ENCODE results near the gene ENTPD2. TPM values are rescaled to one million over a fixed set of nuclear protein-coding genes. Genes with fewer than 3 reads are reported as not detected.

The ENTPD2 gene
- polyA plus RNA-seq, 4 donors = 2.8 to 6.0 (median 5.1) TPM

DNA sequence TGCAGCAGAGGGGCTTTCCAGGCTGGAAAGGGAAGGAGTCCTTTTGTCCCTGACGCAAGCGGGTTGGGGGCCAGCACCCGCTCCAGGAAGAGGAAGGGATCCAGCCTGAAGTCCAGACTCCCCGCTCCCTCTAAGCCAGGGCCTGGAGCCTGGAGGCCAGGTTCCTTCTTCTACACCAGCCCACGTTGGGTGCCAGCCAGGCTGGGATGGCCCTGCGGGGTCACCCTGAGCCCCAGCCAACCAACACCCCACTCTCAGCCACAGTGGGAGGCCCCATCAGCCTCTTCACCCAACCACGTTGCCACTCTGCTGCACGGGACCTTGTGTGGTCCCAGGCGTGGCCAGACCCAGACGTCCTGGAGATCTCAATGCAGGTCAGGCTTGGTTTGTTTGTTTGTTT is 21.0 kb downstream of the ENTPD2 start:
- DNase-seq (ENCODE audit: low read depth in 4 of 4, low spot score in 2 of 4) = no peak

DNA sequence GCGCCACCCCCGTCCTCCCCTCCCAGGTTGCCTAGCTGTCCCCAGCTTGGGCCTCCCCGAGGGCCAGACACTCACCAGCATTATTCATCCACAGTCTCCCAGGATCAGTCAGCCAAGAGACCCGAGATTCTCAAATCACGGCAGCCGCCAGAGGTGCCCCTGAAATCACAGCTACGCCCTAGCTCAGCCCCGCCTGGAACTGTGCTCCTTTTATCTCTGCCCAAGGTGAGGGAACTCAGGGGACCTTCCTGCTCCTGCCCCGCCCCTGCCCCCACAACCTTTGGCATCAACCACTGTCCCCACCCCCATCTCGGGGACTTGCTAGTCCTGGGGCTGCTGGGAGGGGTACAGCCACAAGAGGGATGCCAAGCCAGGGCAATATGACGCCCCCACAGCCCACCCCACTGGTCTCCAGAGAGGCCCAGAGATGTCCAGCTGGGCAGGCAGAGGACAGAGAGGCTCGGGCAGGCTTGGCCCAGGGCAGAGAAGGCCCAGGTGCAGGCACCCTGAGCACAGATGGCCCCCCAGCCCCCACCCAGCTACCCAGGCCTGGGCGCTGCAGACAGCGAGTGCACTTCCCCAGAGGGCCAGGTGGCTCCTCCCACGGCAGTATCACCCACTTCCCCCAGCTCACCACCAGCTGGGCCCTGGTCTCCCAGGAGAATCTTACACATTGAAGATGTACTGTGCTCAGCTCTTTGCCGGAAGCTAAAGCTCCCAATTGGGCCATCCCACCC is 21.8 kb downstream of the ENTPD2 start, which contains the start of gene FUT7:
Gene FUT7 (minus strand): TSS at position 185 of the 737 bp plus-strand sequence. CDS start 97 bp downstream, at position 88.
- DNase-seq (ENCODE audit: low read depth in 4 of 4, low spot score in 2 of 4) = no peak

- DNase-seq (ENCODE audit: low read depth in 4 of 4, low spot score in 2 of 4) = no peak
These were observed 23.0 kb downstream of the ENTPD2 start for GRCh38 chr9:137030538-137031527.

DNA sequence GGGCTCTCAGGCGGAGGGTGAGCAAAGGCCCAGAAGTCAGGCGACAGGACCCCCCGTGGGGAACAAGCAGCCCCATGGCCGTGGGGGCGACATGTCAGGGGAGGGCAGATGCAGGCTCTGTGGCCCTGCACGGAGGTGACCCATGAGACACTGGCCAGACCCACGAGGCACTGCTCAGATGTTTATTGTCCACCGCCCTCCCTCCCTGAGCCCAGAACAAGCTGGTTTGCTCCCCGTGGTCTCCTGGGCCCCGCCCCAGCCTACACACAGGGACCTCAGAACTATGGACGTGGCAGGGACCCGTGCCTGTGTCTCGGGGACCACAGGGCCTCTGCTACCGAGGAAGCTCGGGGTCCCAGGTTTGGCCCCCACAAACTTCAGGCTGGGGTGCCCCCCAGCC is 23.9 kb downstream of the ENTPD2 start:
- DNase-seq (ENCODE audit: low read depth in 4 of 4, low spot score in 2 of 4) = no peak

DNA sequence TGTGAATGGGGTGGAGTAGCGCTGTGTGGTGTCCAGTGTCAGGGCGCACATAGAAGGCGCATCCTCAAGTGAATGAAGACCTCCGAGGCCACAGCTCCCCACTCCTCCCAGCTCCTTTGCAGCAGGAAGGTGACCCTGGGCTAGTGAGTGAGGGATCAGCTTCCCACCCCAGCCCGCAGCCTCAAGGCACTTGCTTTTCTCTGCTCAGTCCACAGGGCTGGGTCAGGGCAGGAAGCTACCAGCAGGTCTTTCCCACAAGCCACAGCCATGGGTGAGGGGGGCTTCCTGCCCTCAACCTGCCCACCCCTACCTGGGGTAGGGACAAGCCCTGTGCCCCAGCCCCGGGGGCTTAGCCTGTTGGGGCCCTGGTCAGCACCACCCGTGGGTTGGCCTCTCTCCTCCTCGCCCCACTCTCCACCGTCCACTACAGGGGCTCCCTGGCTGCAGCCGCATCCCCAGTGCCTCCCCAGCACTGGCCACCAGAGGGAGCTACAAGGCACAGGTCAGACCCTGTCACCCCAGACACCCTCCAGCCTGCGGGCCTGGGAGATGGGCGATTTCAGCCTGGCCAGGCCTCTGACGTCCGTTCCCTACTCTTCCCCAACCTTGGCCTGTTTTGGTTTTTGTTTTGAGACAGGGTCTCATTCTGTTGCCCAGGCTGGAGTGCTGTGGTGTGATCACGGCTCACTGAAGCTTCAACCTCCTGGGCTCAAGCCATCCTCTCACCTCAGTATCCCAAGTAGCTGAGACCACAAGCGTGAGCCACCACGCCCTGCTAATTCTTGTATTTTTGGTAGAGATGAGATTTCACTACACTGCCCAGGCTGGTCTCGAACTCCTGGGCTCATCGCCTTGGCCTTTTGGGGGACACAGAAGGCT is 24.6 kb downstream of the ENTPD2 start:
- no peak for DNase-seq (ENCODE audit: low read depth in 4 of 4, low spot score in 2 of 4)

GRCh38 chr9:137028263-137029057 is 25.4 kb downstream of the ENTPD2 start:
- no peak for DNase-seq (ENCODE audit: low read depth in 4 of 4, low spot score in 2 of 4)

DNA sequence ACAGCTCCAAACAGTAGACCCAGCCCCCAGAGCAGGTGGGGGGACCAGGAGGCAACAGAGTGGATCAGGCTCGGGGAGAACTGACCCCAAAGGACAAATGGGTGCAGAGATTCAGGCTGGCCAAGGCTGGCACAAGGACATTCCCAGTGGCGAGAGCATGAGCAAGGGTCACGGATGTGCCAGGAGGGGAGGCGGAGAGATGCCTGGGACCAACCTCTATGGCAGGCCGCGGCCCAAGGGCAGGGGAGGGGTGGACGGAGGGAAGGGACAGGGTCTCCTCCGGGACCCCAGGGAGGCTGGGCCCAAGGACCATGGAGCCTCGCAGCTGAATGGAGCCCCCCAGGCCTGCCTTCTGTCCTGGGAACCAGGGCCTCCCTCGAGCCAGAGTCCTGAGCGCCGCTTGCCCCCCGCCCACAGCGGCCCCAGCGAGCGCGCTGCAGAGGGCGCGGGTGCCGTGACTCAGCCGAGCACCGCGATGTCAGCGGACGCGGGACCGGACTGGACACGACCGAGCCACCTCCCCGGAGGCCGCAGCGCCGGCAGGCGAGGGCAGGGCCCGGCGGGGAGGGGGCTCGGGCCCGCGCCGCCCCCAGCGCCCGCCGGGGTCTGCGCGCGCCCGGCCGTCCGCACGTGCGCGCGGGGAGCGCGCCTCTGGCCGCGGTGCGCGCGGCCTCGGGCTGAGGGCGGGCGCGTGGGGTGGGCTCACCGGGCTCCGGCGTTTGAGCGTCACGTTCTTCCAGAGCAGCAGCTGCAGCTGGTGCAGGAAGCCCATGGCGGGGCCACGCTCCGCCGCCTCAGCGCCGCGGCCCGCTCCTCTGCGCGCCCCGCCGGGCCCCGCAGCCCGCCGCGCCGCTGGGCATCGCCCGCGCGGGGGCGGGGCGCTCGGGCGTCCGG is 26.2 kb downstream of the ENTPD2 start, which contains the start of gene ABCA2:
Gene ABCA2 (minus strand): TSS at position 869 of the 894 bp plus-strand sequence. CDS start 97 bp downstream, at position 772.
- no peak for DNase-seq (ENCODE audit: low read depth in 4 of 4, low spot score in 2 of 4)

GRCh38 chr9:137026828-137027227 is 27.0 kb downstream of the ENTPD2 start:
- no peak for DNase-seq (ENCODE audit: low read depth in 4 of 4, low spot score in 2 of 4)

GRCh38 chr9:137026384-137026783 is 27.5 kb downstream of the ENTPD2 start:
- DNase-seq (ENCODE audit: low read depth in 4 of 4, low spot score in 2 of 4) = no peak

DNA sequence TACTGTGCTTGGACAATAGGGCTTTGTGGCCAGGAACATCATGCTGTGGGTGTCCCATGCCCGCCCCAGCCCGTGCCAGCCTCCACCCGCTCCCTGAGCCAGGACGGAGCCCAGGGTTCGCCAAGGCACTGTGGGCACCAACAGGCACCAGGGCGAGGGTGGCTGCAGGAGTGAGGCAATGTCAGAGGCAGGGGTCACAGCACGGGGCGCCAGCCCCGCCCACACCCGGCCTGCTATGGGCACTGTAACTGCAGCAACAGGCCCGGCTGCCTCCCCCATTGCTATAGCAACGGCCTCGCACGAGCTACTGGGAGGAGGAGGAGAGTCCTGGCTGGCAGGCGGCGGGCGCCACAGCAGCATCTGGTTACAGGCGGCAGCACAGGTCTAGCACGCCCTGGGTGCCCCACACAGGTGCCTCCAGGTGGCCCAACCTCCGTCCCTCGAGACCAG is 28.3 kb downstream of the ENTPD2 start:
- peak in 2 of 4 donors; percentile 71 to 78 for DNase-seq (ENCODE audit: low read depth in 4 of 4, low spot score in 2 of 4)

GRCh38 chr9:137023583-137023991 is 30.3 kb downstream of the ENTPD2 start:
- no peak for DNase-seq (ENCODE audit: low read depth in 4 of 4, low spot score in 2 of 4)

DNA sequence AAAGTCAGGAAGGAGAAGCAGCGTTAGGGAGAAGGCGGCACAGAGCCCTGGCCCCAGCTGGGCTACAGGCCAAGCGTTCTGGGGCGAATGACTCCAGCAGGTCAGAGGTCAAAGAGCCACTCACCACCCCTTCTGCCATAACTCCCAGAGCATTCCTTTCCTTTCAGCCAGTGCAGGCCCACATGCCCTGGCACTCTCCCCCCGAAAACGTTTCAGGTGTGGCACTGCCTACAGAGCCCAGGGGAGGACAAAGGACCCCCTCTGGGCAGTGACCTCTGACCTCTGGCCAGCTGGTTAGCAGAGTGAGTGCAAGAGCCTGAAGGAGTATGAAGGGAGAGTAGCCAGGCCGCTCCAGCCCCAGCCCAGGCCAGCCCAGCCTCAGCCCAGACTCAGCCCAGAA is 30.7 kb downstream of the ENTPD2 start:
- DNase-seq (ENCODE audit: low read depth in 4 of 4, low spot score in 2 of 4) = no peak

DNA sequence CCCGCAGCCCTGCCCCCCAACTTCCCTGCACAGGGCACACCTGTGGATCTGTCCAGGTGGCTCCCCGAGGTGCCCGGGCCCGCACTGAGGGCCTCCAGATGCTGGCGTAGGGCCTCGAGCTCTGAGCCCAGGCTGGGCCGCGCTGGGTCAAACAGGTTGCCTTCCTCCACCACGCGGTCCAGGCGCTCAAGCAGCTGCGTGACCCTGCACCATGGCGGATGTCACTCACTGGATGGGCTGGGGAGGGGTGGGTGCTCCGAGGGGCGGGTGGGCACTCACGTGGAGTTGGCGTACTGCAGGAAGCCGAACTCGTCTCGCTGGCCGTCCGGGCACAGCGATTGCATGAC is 31.2 kb downstream of the ENTPD2 start:
- no peak for DNase-seq (ENCODE audit: low read depth in 4 of 4, low spot score in 2 of 4)

- no peak for DNase-seq (ENCODE audit: low read depth in 4 of 4, low spot score in 2 of 4)
These were observed 31.7 kb downstream of the ENTPD2 start for GRCh38 chr9:137021979-137022661.

DNA sequence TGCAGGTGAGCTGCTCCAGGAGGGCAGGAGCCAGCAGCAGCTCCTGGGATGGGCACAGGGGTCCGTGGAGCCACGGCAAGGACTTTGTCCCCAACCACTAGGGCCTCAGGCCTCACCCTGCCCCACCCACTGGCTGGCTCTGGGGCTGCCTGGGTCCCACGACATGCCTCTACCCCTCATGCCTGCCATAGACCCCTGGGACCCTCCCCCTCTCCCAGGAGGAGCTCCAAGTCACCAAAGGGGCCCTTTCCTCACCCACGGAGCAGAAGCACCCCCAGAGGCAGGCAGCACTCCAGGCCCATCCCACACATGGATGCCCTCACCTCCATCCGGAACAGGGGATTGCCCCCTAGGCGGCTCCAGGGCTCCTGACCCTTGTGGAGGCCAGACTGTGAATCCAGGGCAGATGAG is 32.3 kb downstream of the ENTPD2 start:
- DNase-seq (ENCODE audit: low read depth in 4 of 4, low spot score in 2 of 4) = no peak

- no peak for DNase-seq (ENCODE audit: low read depth in 4 of 4, low spot score in 2 of 4)
These were observed 32.9 kb downstream of the ENTPD2 start for GRCh38 chr9:137020771-137021567.

All from left renal cortex interstitium (tissue), 4 donors.